Epithelial cell of proximal tubule (primary cell): Measurements from ENCODE around the gene GLOD5. TPM values are rescaled to one million over a fixed set of nuclear protein-coding genes. Genes with fewer than 3 reads are reported as not detected.

Experiments used
- DNase-seq: peaks from one replicate; pipeline ENCODE4 v3.0.0-alpha.2; 2011; ENCODE audit warnings: low read depth
- H3K4me3 ChIP-seq: 2 replicates; pipeline ENCODE4 v1.5.1; 2011; ENCODE audit warnings: low read depth, mild to moderate bottlenecking, low read length
- CTCF ChIP-seq: conservative IDR thresholded peaks from 2 replicates; pipeline ENCODE4 v1.5.1; 2012; ENCODE audit warnings: low read depth, mild to moderate bottlenecking, low read length
- total RNA-seq: library from RNA; depleted of rRNA; stranded (reverse); fragments of >200 nt; gene quantifications from 2 replicates; pipeline ENCODE4 v1.2.3, GENCODE V29; 2015

Gene GLOD5
- total RNA-seq, 1 donor from 2014 or later, result not detected

DNA sequence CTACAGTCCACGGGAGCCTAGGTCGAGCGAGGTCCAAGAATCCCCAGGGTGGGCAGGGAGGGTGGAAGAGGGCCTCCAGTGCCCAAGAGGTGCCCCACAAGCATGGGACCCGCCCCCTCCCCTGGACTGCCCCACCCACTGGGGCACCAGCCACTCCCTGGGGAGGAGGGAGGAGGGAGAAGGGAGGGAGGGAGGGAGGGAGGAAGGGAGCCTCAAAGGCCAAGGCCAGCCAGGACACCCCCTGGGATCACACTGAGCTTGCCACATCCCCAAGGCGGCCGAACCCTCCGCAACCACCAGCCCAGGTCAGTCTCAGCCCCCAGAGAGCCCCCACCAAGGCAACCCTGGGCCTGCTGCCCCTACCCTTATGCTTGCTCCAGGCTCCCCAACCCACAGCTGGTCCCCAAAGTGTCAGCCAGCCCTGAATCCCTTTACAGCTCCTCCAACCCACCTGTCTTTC is 24.8 kb downstream of the GLOD5 start, which contains the start of gene GATA1:
Gene GATA1 (plus strand): TSS at position 250 of the 460 bp plus-strand sequence. CDS start 4,520 bp downstream, outside the sequence.
- no peak for TF ChIP-seq CTCF
- no peak within 1 kb of the TSS for H3K4me3 ChIP-seq
- DNase-seq, result no peak

DNA sequence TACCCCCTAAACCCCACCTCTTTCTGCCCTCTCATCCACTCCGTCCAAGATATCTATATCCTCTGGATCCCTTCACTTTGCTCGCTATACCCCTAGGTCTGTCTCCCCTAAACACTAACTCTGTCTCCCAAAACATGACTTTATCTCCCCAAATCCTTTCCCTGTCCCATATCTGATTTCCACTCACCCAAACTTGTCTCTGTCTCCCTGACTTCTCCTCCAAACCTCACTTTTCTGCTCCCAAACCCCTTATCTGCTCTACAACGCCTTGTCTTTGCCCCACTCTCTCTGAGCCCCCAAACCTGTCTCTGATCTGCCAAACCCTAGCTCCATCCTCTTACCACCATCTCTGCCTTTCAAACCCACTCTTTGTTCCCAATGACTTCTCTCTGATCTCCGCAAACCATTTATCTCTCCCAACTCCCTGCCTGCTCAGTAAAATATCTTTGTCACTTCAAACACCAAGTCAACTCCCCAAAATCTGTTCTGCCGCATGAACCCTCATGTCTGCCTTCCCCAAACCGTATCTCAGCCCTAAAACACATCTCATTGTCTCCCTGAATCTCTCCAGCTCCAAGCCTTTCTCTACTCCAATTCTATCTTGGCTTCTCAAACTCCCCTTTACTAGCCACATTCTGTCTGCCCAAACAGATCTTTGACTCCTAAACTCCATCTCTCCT is 25.4 kb downstream of the GLOD5 start:
- no peak for TF ChIP-seq CTCF
- DNase-seq, result no peak
- no peak overlapping the region for H3K4me3 ChIP-seq

- no peak for TF ChIP-seq CTCF
- DNase-seq, result no peak
- H3K4me3 ChIP-seq, result no peak overlapping the region
Observed at GRCh38 chrX:48787505-48788443, 26.2 kb downstream of the GLOD5 start.

GRCh38 chrX:48789366-48790220 is 28.0 kb downstream of the GLOD5 start:
- no peak overlapping the region for H3K4me3 ChIP-seq
- DNase-seq, result no peak
- TF ChIP-seq CTCF, result no peak

GRCh38 chrX:48790477-48790876 is 28.9 kb downstream of the GLOD5 start:
- TF ChIP-seq CTCF, result no peak
- H3K4me3 ChIP-seq, result no peak overlapping the region
- DNase-seq, result no peak

- DNase-seq, result no peak
- H3K4me3 ChIP-seq, result no peak overlapping the region
Observed at GRCh38 chrX:48791063-48791820, 29.7 kb downstream of the GLOD5 start.

More at GRCh38 chrX:48791063-48791820, 29.7 kb downstream of the GLOD5 start:
- no peak for TF ChIP-seq CTCF
